ENCODE results near the gene FNIP2.

GRCh38 chr4:158863296-158863695 is 94.5 kb downstream of the FNIP2 start:
- TF ChIP-seq, protein P1, sequence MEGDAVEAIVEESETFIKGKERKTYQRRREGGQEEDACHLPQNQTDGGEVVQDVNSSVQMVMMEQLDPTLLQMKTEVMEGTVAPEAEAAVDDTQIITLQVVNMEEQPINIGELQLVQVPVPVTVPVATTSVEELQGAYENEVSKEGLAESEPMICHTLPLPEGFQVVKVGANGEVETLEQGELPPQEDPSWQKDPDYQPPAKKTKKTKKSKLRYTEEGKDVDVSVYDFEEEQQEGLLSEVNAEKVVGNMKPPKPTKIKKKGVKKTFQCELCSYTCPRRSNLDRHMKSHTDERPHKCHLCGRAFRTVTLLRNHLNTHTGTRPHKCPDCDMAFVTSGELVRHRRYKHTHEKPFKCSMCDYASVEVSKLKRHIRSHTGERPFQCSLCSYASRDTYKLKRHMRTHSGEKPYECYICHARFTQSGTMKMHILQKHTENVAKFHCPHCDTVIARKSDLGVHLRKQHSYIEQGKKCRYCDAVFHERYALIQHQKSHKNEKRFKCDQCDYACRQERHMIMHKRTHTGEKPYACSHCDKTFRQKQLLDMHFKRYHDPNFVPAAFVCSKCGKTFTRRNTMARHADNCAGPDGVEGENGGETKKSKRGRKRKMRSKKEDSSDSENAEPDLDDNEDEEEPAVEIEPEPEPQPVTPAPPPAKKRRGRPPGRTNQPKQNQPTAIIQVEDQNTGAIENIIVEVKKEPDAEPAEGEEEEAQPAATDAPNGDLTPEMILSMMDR (IDR thresholded peaks at IDR 0.05 in 8 of 11, conservative IDR thresholded peaks at IDR 0.05 in 3 of 11): no peak
- TF ChIP-seq POLR2AphosphoS5 (IDR thresholded peaks at IDR 0.05): no peak
- TF ChIP-seq POLR2A (IDR thresholded peaks at IDR 0.05): no peak
